SK-N-MC (cell line): ENCODE results near the gene KCTD5.

Source experiments
- EZH2 ChIP-seq: fragments of 200-600 bp; sonication (generic); IDR thresholded peaks from one replicate; pipeline ENCODE4 v1.6.1; 2017; ENCODE audit warnings: antibody characterized with exemption
- POLR2AphosphoS5 ChIP-seq: IDR thresholded peaks from 2 replicates; pipeline ENCODE4 v1.6.1; 2012; ENCODE audit warnings: mild to moderate bottlenecking, low read depth, low read length, borderline replicate concordance

DNA sequence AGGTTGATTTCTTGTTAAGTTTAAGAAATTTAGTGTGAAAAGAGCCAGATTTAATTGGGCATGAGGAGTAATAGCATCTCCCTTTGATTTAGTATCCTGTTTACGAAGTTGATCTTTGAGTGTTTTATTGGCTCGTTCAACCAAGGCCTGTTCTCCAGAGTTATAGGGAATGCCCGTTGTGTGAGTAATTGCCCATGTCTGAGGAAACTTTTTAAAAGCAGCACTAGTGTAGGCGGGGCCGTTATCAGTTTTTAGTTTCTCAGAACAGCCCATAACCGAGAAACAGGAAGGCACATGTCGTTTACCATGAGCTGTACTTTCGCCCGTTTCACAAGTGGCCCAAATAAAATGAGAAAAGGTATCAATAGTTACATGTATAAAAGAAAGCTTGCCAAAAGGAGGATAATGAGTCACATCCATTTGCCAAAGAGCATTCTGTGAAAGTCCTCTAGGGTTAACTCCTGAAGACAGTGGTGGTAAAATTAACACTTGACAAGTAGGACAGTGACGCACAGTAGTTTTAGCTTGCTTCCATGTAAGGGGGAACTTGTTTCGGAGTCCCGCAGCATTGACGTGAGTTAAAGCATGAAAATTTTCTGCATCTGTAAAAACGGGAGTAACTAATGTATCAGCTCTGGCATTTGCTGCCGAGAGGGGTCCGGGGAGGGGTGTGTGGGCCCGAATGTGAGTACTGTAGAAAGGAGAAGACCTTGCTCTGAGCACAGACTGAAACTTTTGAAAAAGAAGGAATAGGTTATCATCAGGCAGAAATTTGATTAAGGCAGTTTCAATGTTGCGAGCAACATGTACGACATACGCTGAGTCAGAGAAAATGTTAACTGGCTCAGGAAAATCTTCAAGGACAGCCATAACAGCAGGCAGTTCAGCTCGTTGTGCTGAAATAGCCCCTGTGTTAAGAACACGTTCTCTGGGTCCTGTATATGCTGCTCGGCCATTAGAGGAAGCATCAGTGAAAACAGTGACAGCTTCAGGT lies 18.5 kb upstream of the KCTD5 start:
- TF ChIP-seq POLR2AphosphoS5 (no peak), EZH2 (no peak)
